PC-9 (cell line): ENCODE measurements around the gene HDAC7. TPM values are rescaled to one million over a fixed set of nuclear protein-coding genes. Genes with fewer than 3 reads are reported as not detected.

Experiments used
- BruUV-seq: library from RNA; stranded (reverse); fragments of 400-500 nt; replicated peaks from 2 replicates; lab custom pipeline; 2021; lab: Mats Ljungman, UMichigan
- CTCF ChIA-PET: fragments of 300-600 bp; sonication (Branson Sonifier 250); formaldehyde crosslinking; loops from one replicate; lab custom pipeline; 2022; ENCODE audit warnings: antibody characterized with exemption; lab: Charles Lee
- POLR2A ChIA-PET: fragments of 300-600 bp; sonication (Branson Sonifier 250); formaldehyde crosslinking; loops from one replicate; lab custom pipeline; 2022; ENCODE audit warnings: antibody characterized with exemption; ENCODE audit not compliant: unreplicated experiment; lab: Charles Lee
- DNase-seq, 2 experiments: peaks; one replicate each; pipeline versions ENCODE4 v3.0.0 to v3.0.0-alpha.2; 2015 to 2022; ENCODE audit warnings: mixed read lengths in 1 of 2
- H2AFZ ChIP-seq: fragments of 200-600 bp; sonication (generic); 2 replicates; pipeline ENCODE4 v1.8.1; 2017; ENCODE audit warnings: antibody characterized with exemption
- H3F3A ChIP-seq: fragments of 200-600 bp; sonication (generic); 2 replicates; pipeline ENCODE4 v1.8.1; 2017; ENCODE audit warnings: antibody characterized with exemption, mild to moderate bottlenecking, low read depth; ENCODE audit not compliant: insufficient read depth
- H3K27ac ChIP-seq: fragments of 200-600 bp; sonication (generic); 2 replicates; pipeline ENCODE4 v1.6.1; 2016; ENCODE audit warnings: mixed run types
- H3K27me3 ChIP-seq: fragments of 200-600 bp; sonication (generic); 2 replicates; pipeline ENCODE4 v1.6.1; 2016; ENCODE audit warnings: low read depth, mixed run types; ENCODE audit not compliant: insufficient read depth
- H3K36me3 ChIP-seq: fragments of 200-600 bp; sonication (generic); 2 replicates; pipeline ENCODE4 v1.6.1; 2016; ENCODE audit warnings: low read depth, mixed run types
- H3K4me1 ChIP-seq: fragments of 200-600 bp; sonication (generic); replicated peaks from 2 replicates; pipeline ENCODE4 v1.6.1; 2016; ENCODE audit warnings: mixed run types; ENCODE audit not compliant: insufficient read depth
- H3K4me2 ChIP-seq: fragments of 200-600 bp; sonication (generic); 2 replicates; pipeline ENCODE4 v1.6.1; 2017; ENCODE audit warnings: mixed run types
- H3K4me3 ChIP-seq: fragments of 200-600 bp; sonication (generic); 2 replicates; pipeline ENCODE4 v1.6.1; 2016; ENCODE audit warnings: mixed run types
- H3K79me2 ChIP-seq: fragments of 200-600 bp; sonication (generic); 2 replicates; pipeline ENCODE4 v1.6.1; 2017; ENCODE audit warnings: low read depth, mixed run types
- H3K9me2 ChIP-seq: fragments of 200-600 bp; sonication (generic); 2 replicates; pipeline ENCODE4 v1.8.1; 2017; ENCODE audit warnings: mild to moderate bottlenecking; ENCODE audit not compliant: insufficient read depth
- H3K9me3 ChIP-seq: fragments of 200-600 bp; sonication (generic); 2 replicates; pipeline ENCODE4 v1.8.1; 2016; ENCODE audit warnings: low read depth; ENCODE audit not compliant: insufficient read depth
- H4K20me1 ChIP-seq: fragments of 200-600 bp; sonication (generic); 2 replicates; pipeline ENCODE4 v1.8.1; 2017; ENCODE audit not compliant: insufficient read depth
- CTCF ChIP-seq: fragments of 200-600 bp; sonication (generic); conservative IDR thresholded peaks from 2 replicates; pipeline ENCODE4 v1.6.1; 2017; ENCODE audit warnings: mixed run types, antibody characterized with exemption, mild to moderate bottlenecking, moderate library complexity
- EZH2 ChIP-seq: fragments of 200-600 bp; sonication (generic); IDR thresholded peaks from 2 replicates; pipeline ENCODE4 v1.8.0; 2017; ENCODE audit warnings: antibody characterized with exemption, low read depth
- intact Hi-C: fragments of 100-400 bp; cut with micrococcal nuclease; formaldehyde crosslinking; loops from one replicate; pipeline ENCODE4 v1.10.0; 2022; ENCODE audit not compliant: unreplicated experiment
- total RNA-seq: library from RNA; stranded (reverse); gene quantifications from 2 replicates; pipeline ENCODE4 v1.2.3, GENCODE V29; 2021

Gene HDAC7
- total RNA-seq, 1 experiment from 2014 or later = 106 TPM

GRCh38 chr12:47800582-47800981, 19.1 kb downstream of the HDAC7 start:
- H3K27ac ChIP-seq = no peak overlapping the region
- ChIA-PET CTCF (no interaction called here), POLR2A (no interaction called here)
- intact Hi-C loops = no loop called here
- no peak overlapping the region for H3K4me2 ChIP-seq
- H3K4me1 ChIP-seq = no peaks in the 10 kb centered on the region
- no peak for DNase-seq
- no peak for TF ChIP-seq EZH2
- no peak for TF ChIP-seq CTCF
- H3F3A ChIP-seq = no peaks in the 10 kb centered on the region
- no peak overlapping the region for H3K4me3 ChIP-seq
- no peak overlapping the region for H2AFZ ChIP-seq
- H3K9me2 ChIP-seq = no peaks in the 10 kb centered on the region
- no TSS peak for BruUV-seq
- H3K79me2 ChIP-seq = peaks cover 5% of the 10 kb centered on the region; the same call in 1 of the 2 replicates
- no peaks in the 10 kb centered on the region for H3K9me3 ChIP-seq
- H4K20me1 ChIP-seq = peaks cover 14% of the 10 kb centered on the region; the same call in 1 of the 2 replicates
- H3K27me3 ChIP-seq = no peaks in the 10 kb centered on the region
- H3K36me3 ChIP-seq = no peaks in the 10 kb centered on the region

- BruUV-seq = no TSS peak
- CTCF ChIA-PET = no interaction called here
Measured at GRCh38 chr12:47799357-47799955, 20.2 kb downstream of the HDAC7 start.

GRCh38 chr12:47798382-47798948, 21.2 kb downstream of the HDAC7 start:
- BruUV-seq = no TSS peak
- Histone ChIP-seq H3K27me3 (no peaks in the 10 kb centered on the region), H3K9me3 (no peaks in the 10 kb centered on the region), H3K27ac (no peak overlapping the region), H3K4me3 (no peak overlapping the region), H3K9me2 (no peaks in the 10 kb centered on the region), H3K79me2 (peaks cover 2% of the 10 kb centered on the region; the same call in 1 of the 2 replicates), H2AFZ (no peak overlapping the region), H3K36me3 (no peaks in the 10 kb centered on the region), H3F3A (no peaks in the 10 kb centered on the region), H3K4me1 (no peaks in the 10 kb centered on the region), H4K20me1 (peaks cover 11% of the 10 kb centered on the region; the same call in 1 of the 2 replicates), H3K4me2 (no peak overlapping the region)
- DNase-seq = no peak
- CTCF ChIA-PET = no interaction called here
- POLR2A ChIA-PET = no interaction called here
- intact Hi-C loops = no loop called here
- no peak for TF ChIP-seq CTCF
- no peak for TF ChIP-seq EZH2

More at GRCh38 chr12:47799357-47799955, 20.2 kb downstream of the HDAC7 start:
- POLR2A ChIA-PET = no interaction called here
- Histone ChIP-seq H3K4me1 (no peaks in the 10 kb centered on the region), H3F3A (no peaks in the 10 kb centered on the region), H3K4me2 (no peak overlapping the region), H4K20me1 (peaks cover 11% of the 10 kb centered on the region; the same call in 1 of the 2 replicates), H3K9me2 (no peaks in the 10 kb centered on the region), H3K27me3 (no peaks in the 10 kb centered on the region), H2AFZ (no peak overlapping the region), H3K4me3 (no peak overlapping the region), H3K36me3 (no peaks in the 10 kb centered on the region), H3K27ac (no peak overlapping the region), H3K9me3 (no peaks in the 10 kb centered on the region), H3K79me2 (peaks cover 5% of the 10 kb centered on the region; the same call in 1 of the 2 replicates)
- no peak for DNase-seq
- TF ChIP-seq EZH2 (no peak), CTCF (no peak)
- intact Hi-C loops = no loop called here
